WI38 (cell line): ENCODE results near the gene DRC7.

Source experiments
- H3K4me3 ChIP-seq: 2 replicates; pipeline ENCODE4 v1.5.1; 2011; ENCODE audit warnings: low read depth, mild to moderate bottlenecking, control low read depth, low read length
- TF ChIP-seq, protein P1 (sequence below): IDR thresholded peaks from 2 replicates; pipeline ENCODE4 v1.5.1; 2012; ENCODE audit warnings: low read depth, mild to moderate bottlenecking, control low read depth, low read length

DRC7 gene

DNA sequence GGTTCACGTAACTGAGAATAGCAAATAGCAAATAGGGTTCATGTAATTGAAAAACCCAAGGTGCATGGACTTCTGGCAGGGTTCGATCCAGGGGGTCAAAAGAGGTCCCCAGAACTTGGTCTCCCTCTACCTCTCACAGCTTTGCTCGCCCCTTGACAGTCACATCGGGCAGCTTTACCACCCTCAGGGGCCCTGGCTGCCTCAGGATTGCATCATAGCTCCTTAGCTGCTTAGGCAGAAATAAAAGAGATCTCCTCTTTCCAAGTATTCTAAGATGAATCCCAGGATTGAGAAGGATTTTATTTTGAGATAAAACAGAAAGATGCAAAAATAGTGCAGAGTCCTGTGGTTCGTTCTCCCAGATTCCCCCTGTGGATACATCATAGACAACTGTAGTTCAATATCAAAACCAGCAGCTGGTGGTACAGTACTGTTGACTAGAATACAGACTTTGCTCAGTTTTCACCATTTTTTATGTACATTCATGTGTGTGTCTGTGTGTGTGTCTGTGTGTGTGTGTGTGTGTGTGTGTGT, 13.7 kb upstream of the DRC7 start:
- TF ChIP-seq, protein P1, sequence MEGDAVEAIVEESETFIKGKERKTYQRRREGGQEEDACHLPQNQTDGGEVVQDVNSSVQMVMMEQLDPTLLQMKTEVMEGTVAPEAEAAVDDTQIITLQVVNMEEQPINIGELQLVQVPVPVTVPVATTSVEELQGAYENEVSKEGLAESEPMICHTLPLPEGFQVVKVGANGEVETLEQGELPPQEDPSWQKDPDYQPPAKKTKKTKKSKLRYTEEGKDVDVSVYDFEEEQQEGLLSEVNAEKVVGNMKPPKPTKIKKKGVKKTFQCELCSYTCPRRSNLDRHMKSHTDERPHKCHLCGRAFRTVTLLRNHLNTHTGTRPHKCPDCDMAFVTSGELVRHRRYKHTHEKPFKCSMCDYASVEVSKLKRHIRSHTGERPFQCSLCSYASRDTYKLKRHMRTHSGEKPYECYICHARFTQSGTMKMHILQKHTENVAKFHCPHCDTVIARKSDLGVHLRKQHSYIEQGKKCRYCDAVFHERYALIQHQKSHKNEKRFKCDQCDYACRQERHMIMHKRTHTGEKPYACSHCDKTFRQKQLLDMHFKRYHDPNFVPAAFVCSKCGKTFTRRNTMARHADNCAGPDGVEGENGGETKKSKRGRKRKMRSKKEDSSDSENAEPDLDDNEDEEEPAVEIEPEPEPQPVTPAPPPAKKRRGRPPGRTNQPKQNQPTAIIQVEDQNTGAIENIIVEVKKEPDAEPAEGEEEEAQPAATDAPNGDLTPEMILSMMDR, result no peak
- no peak overlapping the region for H3K4me3 ChIP-seq

DNA sequence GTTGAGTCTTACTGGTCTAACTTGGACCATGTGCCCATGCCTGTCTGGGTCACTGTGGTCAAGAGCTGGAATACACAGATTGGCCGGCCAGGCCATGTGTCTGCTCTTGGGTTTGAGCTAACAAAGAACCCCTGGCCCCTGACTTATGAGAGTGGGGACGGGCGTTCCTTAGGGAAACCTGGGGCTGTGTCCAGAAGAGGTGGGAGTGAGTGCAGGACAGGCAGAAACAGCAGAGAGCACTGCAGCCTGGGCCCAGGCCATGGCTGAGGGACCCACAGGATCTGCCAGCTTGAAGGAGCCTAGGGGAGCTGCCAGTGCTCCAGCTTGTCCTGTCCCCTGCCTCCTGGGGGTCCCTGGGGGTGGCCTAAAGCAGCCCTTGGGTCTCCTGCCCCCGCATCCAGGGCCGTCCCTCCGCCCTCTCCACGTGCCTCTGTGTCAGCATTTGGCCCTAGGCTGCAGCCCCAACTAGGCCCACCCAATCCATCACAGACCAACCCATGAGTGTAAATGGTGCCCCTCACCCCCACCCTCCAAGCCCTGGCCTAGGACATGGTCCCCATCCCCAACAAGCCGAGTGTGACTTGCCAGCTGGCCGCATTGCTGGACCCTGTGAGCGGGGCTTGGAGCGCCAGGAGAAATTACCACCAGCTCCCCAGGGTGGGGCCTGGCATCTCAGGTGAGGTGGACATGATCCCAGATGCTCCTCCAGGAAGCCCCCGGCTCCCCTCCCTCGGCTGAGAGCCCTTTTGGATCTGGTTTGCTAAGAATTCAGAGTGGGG, 12.5 kb upstream of the DRC7 start:
- no peak overlapping the region for H3K4me3 ChIP-seq
- TF ChIP-seq, protein P1, result no peak

DNA sequence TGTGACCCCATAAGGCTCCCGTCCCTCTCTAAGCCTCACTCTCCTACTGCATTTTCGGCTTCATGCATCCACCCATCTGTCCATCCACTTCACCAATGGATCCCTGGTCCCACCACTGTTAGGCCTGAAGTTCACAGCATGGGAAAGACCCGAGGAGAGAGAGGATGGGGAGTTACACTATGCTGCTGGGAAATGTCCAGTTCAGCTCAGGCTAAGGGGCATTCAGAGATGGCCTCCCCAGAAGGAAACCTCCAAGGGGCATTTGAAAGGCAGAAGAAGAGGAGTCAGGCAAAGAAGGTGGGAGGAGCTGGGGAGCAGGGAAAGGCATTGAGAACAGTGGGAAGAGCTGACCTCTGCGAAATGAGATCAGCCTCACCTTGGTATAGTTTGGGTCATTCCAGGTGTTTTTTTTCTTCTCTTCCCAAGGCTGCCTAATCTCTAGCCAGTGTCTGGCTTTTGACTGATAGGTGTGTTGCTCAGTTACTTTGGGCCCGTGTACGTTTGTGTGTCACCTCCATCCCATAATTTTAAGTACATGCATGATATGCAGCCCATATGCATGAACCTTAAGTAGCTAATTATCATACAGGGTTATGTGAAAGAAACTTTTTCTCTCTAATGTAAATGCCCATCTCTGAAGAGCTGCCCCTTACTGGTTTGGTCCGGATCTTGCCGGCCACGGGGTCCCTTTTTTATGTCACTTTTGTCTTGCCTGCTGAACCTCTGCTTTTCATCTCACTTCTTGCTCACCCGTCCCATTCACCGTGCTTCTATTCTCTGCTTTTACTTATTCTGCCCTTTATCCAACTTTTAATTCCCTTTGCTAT, 11.6 kb upstream of the DRC7 start:
- H3K4me3 ChIP-seq, result no peak overlapping the region
- TF ChIP-seq, protein P1, result no peak

GRCh38 chr16:57683636-57684545, 10.7 kb upstream of the DRC7 start:
- TF ChIP-seq, protein P1, result no peak
- no peak overlapping the region for H3K4me3 ChIP-seq

GRCh38 chr16:57684626-57685358, 9.8 kb upstream of the DRC7 start:
- H3K4me3 ChIP-seq, result no peak overlapping the region
- TF ChIP-seq, protein P1, result no peak

DNA sequence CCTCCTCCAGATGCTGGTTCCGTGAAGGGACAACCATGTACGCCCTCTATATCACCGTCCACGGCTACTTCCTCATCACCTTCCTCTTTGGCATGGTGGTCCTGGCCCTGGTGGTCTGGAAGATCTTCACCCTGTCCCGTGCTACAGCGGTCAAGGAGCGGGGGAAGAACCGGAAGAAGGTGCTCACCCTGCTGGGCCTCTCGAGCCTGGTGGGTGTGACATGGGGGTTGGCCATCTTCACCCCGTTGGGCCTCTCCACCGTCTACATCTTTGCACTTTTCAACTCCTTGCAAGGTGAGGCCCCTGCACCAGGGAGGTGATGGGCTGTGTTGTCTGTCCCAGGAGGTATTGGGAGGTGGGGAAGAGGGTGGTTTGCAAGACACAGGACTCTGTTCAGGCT, 9.0 kb upstream of the DRC7 start:
- no peak overlapping the region for H3K4me3 ChIP-seq
- TF ChIP-seq, protein P1, result no peak
